Measurements from ENCODE around the gene SEC16B.

Gene SEC16B

GRCh38 chr1:177969109-177969508 is 749 bp downstream of the SEC16B start:
- in situ Hi-C loops (cut with MboI; ENCODE audit: low pct_unique_long_range_greater_than_20kb, low sequenced_read_pairs, unreplicated experiment) = no loop called here
- DNase-seq (ENCODE audit: low spot score) = no peak
- TF ChIP-seq, protein P1, sequence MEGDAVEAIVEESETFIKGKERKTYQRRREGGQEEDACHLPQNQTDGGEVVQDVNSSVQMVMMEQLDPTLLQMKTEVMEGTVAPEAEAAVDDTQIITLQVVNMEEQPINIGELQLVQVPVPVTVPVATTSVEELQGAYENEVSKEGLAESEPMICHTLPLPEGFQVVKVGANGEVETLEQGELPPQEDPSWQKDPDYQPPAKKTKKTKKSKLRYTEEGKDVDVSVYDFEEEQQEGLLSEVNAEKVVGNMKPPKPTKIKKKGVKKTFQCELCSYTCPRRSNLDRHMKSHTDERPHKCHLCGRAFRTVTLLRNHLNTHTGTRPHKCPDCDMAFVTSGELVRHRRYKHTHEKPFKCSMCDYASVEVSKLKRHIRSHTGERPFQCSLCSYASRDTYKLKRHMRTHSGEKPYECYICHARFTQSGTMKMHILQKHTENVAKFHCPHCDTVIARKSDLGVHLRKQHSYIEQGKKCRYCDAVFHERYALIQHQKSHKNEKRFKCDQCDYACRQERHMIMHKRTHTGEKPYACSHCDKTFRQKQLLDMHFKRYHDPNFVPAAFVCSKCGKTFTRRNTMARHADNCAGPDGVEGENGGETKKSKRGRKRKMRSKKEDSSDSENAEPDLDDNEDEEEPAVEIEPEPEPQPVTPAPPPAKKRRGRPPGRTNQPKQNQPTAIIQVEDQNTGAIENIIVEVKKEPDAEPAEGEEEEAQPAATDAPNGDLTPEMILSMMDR (IDR thresholded peaks at IDR 0.05; ENCODE audit: extremely low read depth, insufficient read depth, missing control alignments) = no peak

DNA sequence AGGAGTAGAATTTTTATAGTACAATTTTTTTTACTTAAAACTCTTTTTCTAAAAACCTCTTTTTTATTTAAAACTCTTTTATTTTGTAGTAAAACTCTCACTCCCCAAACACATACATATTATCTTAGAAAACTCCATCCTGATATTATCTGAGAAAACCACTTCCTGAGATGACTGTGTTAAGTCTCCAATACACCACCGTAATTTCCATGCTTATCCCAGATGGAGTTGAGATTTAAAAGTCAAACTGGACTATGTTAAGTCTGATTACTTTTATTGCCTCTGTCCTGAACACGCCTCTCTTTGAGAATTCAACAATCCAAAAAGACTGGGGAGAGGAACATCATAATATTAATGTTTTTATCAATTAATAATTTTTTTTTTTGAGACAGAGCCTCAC is 3.7 kb downstream of the SEC16B start:
- no peak for DNase-seq (ENCODE audit: low spot score)
- TF ChIP-seq, protein P1 (IDR thresholded peaks at IDR 0.05; ENCODE audit: extremely low read depth, insufficient read depth, missing control alignments) = no peak
- in situ Hi-C loops (cut with MboI; ENCODE audit: low pct_unique_long_range_greater_than_20kb, low sequenced_read_pairs, unreplicated experiment) = no loop called here

DNA sequence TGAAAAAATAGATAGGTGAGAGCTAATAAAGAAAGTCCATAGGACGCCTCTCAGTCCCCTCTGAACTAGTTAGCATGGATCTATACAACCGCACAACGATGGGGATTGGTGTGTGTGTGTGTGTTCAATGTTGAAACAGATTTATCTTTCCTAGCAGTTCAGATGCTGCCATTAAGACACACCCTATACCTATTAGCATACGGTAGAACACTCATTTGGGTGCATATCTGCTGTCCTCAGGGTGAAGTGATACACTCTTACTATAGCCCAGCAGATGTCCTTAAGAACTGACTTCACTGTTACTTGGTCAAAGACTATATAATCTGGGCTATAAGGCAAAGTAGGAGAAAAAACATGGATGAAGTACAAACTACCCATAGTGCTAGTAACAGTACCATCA is 4.6 kb downstream of the SEC16B start:
- in situ Hi-C loops (cut with MboI; ENCODE audit: low pct_unique_long_range_greater_than_20kb, low sequenced_read_pairs, unreplicated experiment) = no loop called here
- no peak for DNase-seq (ENCODE audit: low spot score)
- TF ChIP-seq, protein P1 (IDR thresholded peaks at IDR 0.05; ENCODE audit: extremely low read depth, insufficient read depth, missing control alignments) = no peak

- DNase-seq (ENCODE audit: low spot score) = no peak
- in situ Hi-C loops (cut with MboI; ENCODE audit: low pct_unique_long_range_greater_than_20kb, low sequenced_read_pairs, unreplicated experiment) = no loop called here
- TF ChIP-seq, protein P1 (IDR thresholded peaks at IDR 0.05; ENCODE audit: extremely low read depth, insufficient read depth, missing control alignments) = no peak
Observed at GRCh38 chr1:177964336-177964735, 5.5 kb downstream of the SEC16B start.

GRCh38 chr1:177960939-177961622 is 8.8 kb downstream of the SEC16B start:
- TF ChIP-seq, protein P1 (IDR thresholded peaks at IDR 0.05; ENCODE audit: extremely low read depth, insufficient read depth, missing control alignments) = no peak
- in situ Hi-C loops (cut with MboI; ENCODE audit: low pct_unique_long_range_greater_than_20kb, low sequenced_read_pairs, unreplicated experiment) = no loop called here

DNA sequence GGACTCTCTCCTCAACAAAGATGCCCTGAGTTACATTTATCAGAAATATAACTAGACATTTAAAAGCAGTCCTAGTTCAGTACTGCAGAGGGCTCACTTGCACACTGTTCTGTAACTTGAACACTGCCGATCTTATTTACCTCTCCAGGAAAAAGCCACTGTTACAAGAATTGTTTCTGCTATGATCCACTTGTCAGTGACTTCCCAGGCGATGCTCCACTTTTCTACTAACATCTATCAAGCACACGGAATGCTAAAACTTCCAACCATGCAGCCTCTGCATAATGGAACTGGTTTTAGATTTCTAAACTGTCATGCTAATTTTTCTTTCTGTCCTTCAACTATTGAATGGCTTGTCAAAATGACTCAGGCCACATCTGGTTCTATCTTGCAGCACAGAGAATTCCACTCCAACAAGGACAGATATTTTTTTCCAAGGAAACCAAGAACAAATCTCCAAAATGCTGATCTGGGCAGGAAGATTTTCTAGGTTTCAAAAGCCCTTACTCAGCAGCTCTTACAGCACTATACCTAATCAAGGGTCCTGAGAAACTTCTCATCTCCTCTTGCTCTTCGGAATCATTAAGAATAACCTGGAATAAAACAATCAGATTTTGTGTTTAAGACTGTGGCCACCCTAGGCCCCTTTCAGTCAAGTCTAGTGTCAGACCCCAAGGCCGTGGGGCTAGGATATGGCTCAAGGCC is 9.9 kb downstream of the SEC16B start:
- no peak for DNase-seq (ENCODE audit: low spot score)
- in situ Hi-C loops (cut with MboI; ENCODE audit: low pct_unique_long_range_greater_than_20kb, low sequenced_read_pairs, unreplicated experiment) = no loop called here
- TF ChIP-seq, protein P1 (IDR thresholded peaks at IDR 0.05; ENCODE audit: extremely low read depth, insufficient read depth, missing control alignments) = no peak

More at GRCh38 chr1:177960939-177961622, 8.8 kb downstream of the SEC16B start:
- no peak for DNase-seq (ENCODE audit: low spot score)

Measured in GM13977 (cell line).